Measurements from ENCODE around the gene SLC38A5.

DNA sequence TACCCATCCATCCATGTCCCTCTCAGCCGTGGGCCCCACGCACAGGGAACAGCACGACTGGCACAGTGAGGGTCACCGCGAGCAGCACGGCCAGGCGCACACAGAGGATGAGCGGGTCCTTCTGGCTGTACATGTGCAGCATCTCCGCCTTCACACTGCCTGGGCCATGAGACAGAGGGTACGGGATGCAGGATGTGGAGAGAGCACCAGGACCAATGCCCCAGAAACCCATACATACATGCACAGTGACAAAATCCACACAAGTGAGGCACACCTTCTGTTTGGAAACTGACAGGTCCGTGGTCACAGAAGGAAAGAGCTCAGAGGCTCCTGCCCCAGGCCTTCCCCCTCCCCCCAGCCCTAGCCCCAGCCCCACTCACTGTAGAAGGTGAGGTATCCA lies 9.5 kb downstream of the SLC38A5 start:
- TF ChIP-seq CTCF (IDR thresholded peaks at IDR 0.05) (no peak), POLR2A (IDR thresholded peaks at IDR 0.05) (no peak), POLR2AphosphoS5 (IDR thresholded peaks at IDR 0.05) (no peak)
